SK-N-SH (cell line): ENCODE measurements around the gene VEGFB. TPM values are rescaled to one million over a fixed set of nuclear protein-coding genes. Genes with fewer than 3 reads are reported as not detected.

Source experiments
- CTCF ChIA-PET: fragments of 300-600, 350-600 bp; formaldehyde crosslinking; extraction: SDS; loops from one replicate; lab custom pipeline; 2021; lab: Yijun Ruan, JAX
- POLR2A ChIA-PET: fragments of 350-600 bp; sonication (Branson Sonifier 250); formaldehyde crosslinking; extraction: SDS; loops from one replicate; lab custom pipeline; 2020; ENCODE audit warnings: antibody characterized with exemption, inconsistent platforms; lab: Yijun Ruan, JAX
- DNase-seq: peaks from one replicate; pipeline ENCODE4 v3.0.0; 2012
- H2AFZ ChIP-seq: fragments of 200-600 bp; sonication (generic); 2 replicates; pipeline ENCODE4 v1.8.1; 2016; ENCODE audit warnings: antibody characterized with exemption, mild to moderate bottlenecking, low read depth
- H3F3A ChIP-seq: fragments of 200-600 bp; sonication (generic); replicated peaks from 2 replicates; pipeline ENCODE3; 2016; ENCODE audit warnings: antibody characterized with exemption, mild to moderate bottlenecking; ENCODE audit not compliant: insufficient read depth
- H3K27ac ChIP-seq, 2 experiments: fragments of 200-500 bp in 1 of 2; fragments of 200-600 bp in 1 of 2; sonication (Bioruptor generic) in 1 of 2; sonication (generic), shearing (Covaris generic) in 1 of 2; 2 replicates each; pipeline versions ENCODE4 v1.5.1 to v1.6.1; 2014 to 2016; ENCODE audit warnings: low read depth in 2 of 2, inconsistent platforms in 1 of 2, low read length in 1 of 2, mild to moderate bottlenecking in 1 of 2, mixed read lengths in 1 of 2
- H3K27me3 ChIP-seq: fragments of 200-600 bp; sonication (generic), shearing (Covaris generic); 2 replicates; pipeline ENCODE4 v1.6.1; 2016; ENCODE audit warnings: mixed run types; ENCODE audit not compliant: insufficient read depth
- H3K36me3 ChIP-seq, 2 experiments: fragments of 200-500 bp in 1 of 2; fragments of 200-600 bp in 1 of 2; sonication (Bioruptor generic) in 1 of 2; sonication (generic) in 1 of 2; replicated peaks in 1 of 2; 2 replicates each; pipeline versions ENCODE3 to v1.5.1; 2014 to 2016; ENCODE audit warnings: low read length in 1 of 2, mild to moderate bottlenecking in 1 of 2; ENCODE audit not compliant: insufficient read depth in 2 of 2, control insufficient read depth in 1 of 2
- H3K4me1 ChIP-seq, 2 experiments: fragments of 200-500 bp in 1 of 2; fragments of 200-600 bp in 1 of 2; sonication (Bioruptor generic) in 1 of 2; sonication (generic), shearing (Covaris generic) in 1 of 2; 2 replicates each; pipeline versions ENCODE4 v1.5.1 to v1.6.1; 2014 to 2016; ENCODE audit warnings: low read depth in 1 of 2, low read length in 1 of 2, mixed run types in 1 of 2; ENCODE audit not compliant: insufficient read depth in 2 of 2, control insufficient read depth in 1 of 2
- H3K4me2 ChIP-seq: fragments of 200-600 bp; sonication (generic), shearing (Covaris generic); 2 replicates; pipeline ENCODE4 v1.6.1; 2017; ENCODE audit warnings: mixed run types
- H3K4me3 ChIP-seq, 2 experiments: fragments of 200-500 bp in 1 of 2; fragments of 200-600 bp in 1 of 2; sonication (Bioruptor generic) in 1 of 2; sonication (generic), shearing (Covaris generic) in 1 of 2; 2 replicates each; pipeline versions ENCODE4 v1.5.1 to v1.8.1; 2014 to 2016; ENCODE audit warnings: low read depth in 2 of 2, inconsistent platforms in 1 of 2, low read length in 1 of 2, mild to moderate bottlenecking in 1 of 2, mixed read lengths in 1 of 2, moderate library complexity in 1 of 2
- H3K79me2 ChIP-seq: fragments of 200-600 bp; sonication (generic); 2 replicates; pipeline ENCODE4 v1.8.1; 2017; ENCODE audit warnings: mild to moderate bottlenecking; ENCODE audit not compliant: insufficient read depth
- H3K9ac ChIP-seq: fragments of 200-600 bp; sonication (generic); 2 replicates; pipeline ENCODE4 v1.6.1; 2017; ENCODE audit warnings: mixed run types
- H3K9me2 ChIP-seq: fragments of 200-600 bp; sonication (generic); 2 replicates; pipeline ENCODE4 v1.6.1; 2017; ENCODE audit warnings: mixed run types
- H3K9me3 ChIP-seq: fragments of 200-600 bp; sonication (generic); 2 replicates; pipeline ENCODE4 v1.6.1; 2017; ENCODE audit warnings: mixed run types, mild to moderate bottlenecking, moderate library complexity
- H4K20me1 ChIP-seq: fragments of 200-600 bp; sonication (generic); 2 replicates; pipeline ENCODE4 v1.6.1; 2017; ENCODE audit warnings: mild to moderate bottlenecking, mixed run types; ENCODE audit not compliant: insufficient read depth
- CHD2 ChIP-seq: fragments of 150-350 bp; IDR thresholded peaks from 2 replicates; pipeline ENCODE4 v1.6.1; 2018; ENCODE audit warnings: low read length; ENCODE audit not compliant: partially characterized antibody
- EP300 ChIP-seq, 2 experiments: IDR thresholded peaks; 2 replicates each; pipeline versions ENCODE4 v1.4.0 to v1.6.1; 2012; ENCODE audit warnings: borderline replicate concordance in 1 of 2, low read depth in 1 of 2, low read length in 1 of 2
- FOXM1 ChIP-seq: IDR thresholded peaks from 2 replicates; pipeline ENCODE4 v1.4.0; 2012; ENCODE audit warnings: low read depth, mild to moderate bottlenecking
- GABPA ChIP-seq: IDR thresholded peaks from 2 replicates; pipeline ENCODE4 v1.4.0; 2012; ENCODE audit warnings: low read depth, mild to moderate bottlenecking
- MEF2A ChIP-seq: IDR thresholded peaks from 2 replicates; pipeline ENCODE4 v1.4.0; 2012; ENCODE audit warnings: low read depth, borderline replicate concordance
- PBX3 ChIP-seq: IDR thresholded peaks from 2 replicates; pipeline ENCODE4; 2012
- RAD21 ChIP-seq: IDR thresholded peaks from 2 replicates; pipeline ENCODE4 v1.6.1; 2012; ENCODE audit warnings: mild to moderate bottlenecking, low read length
- SIN3A ChIP-seq: IDR thresholded peaks from 2 replicates; pipeline ENCODE4 v1.6.1; 2012; ENCODE audit warnings: low read depth, mild to moderate bottlenecking, low read length, moderate library complexity, borderline replicate concordance
- SMC3 ChIP-seq: IDR thresholded peaks from 2 replicates; pipeline ENCODE4 v1.6.1; 2012; ENCODE audit warnings: low read depth, low read length, improper control_type of control experiment
- TCF12 ChIP-seq: IDR thresholded peaks from 2 replicates; pipeline ENCODE4 v1.4.0; 2012
- TEAD4 ChIP-seq: IDR thresholded peaks from 2 replicates; pipeline ENCODE4 v1.4.0; 2012; ENCODE audit warnings: mild to moderate bottlenecking, borderline replicate concordance; ENCODE audit not compliant: insufficient read depth
- ZBTB33 ChIP-seq: IDR thresholded peaks from 2 replicates; pipeline ENCODE4 v1.4.0; 2012; ENCODE audit warnings: low read depth, borderline replicate concordance
- WGBS: methylation state at CpG from one replicate; pipeline ENCODE4 v1.1.6; 2017; ENCODE audit warnings: low lambda C conversion rate; 5-methylcytosine and 5-hydroxymethylcytosine counted together
- polyA plus RNA-seq, 3 experiments: library from polyadenylated mRNA; depleted of rRNA; stranded (reverse); fragments of >200 nt; gene quantifications; 2 replicates each; pipeline ENCODE4 v1.2.3, GENCODE V29; 2012

Gene VEGFB
- polyA plus RNA-seq, 1 of the 3 experiments (the other 2 are of a cell fraction), result 29.9 TPM

- DNase-seq, result peak; percentile 39
- Histone ChIP-seq H2AFZ (no peak overlapping the region), H3K79me2 (no peaks in the 10 kb centered on the region; the same call in 1 of the 2 replicates), H3K9ac (no peak overlapping the region), H3K4me2 (no peak overlapping the region), H3K36me3 (peaks cover 10 to 13% of the 10 kb centered on the region in 2 experiments), H3K27ac (no peak overlapping the region), H3K27me3 (no peaks in the 10 kb centered on the region), H3F3A (peaks cover 11% of the 10 kb centered on the region), H3K4me1 (peaks cover 4 to 25% of the 10 kb centered on the region in 2 experiments; a peak in 3 of 4 replicates), H3K4me3 (no peak overlapping the region), H3K9me2 (no peaks in the 10 kb centered on the region), H4K20me1 (peaks cover 4% of the 10 kb centered on the region), H3K9me3 (no peaks in the 10 kb centered on the region)
- CTCF ChIA-PET, result no interaction called here
- POLR2A ChIA-PET, result interaction anchor here (1.1 to 1.7 kb wide), 2 partner anchors 17 to 95 kb away, joined by 3 to 6 read pairs; partner anchors contain the start of genes NUDT22 and TRPT1
- TF ChIP-seq GABPA, result no peak
- 96% methylated on average over 18 of the region's 18 CpGs for WGBS
Observed at GRCh38 chr11:64208796-64209562, 25.4 kb upstream of the VEGFB start.

GRCh38 chr11:64209563-64209843 is 24.9 kb upstream of the VEGFB start:
- Histone ChIP-seq H3F3A (peaks cover 6% of the 10 kb centered on the region), H3K4me1 (peaks cover 0 to 21% of the 10 kb centered on the region in 2 experiments; a peak in 3 of 4 replicates), H3K9ac (no peak overlapping the region), H3K9me3 (no peaks in the 10 kb centered on the region), H3K36me3 (peaks cover 10% of the 10 kb centered on the region in 2 experiments), H3K79me2 (no peaks in the 10 kb centered on the region; the same call in 1 of the 2 replicates), H3K4me3 (no peak overlapping the region), H3K27me3 (no peaks in the 10 kb centered on the region), H4K20me1 (no peaks in the 10 kb centered on the region), H3K27ac (no peak overlapping the region), H3K9me2 (no peaks in the 10 kb centered on the region), H2AFZ (no peak overlapping the region), H3K4me2 (no peak overlapping the region)
- WGBS, result 93% methylated on average over 6 of the region's 8 CpGs
- TF ChIP-seq CHD2 (no peak), SIN3A (no peak), PBX3 (no peak), FOXM1 (no peak), ZBTB33 (no peak), RAD21 (no peak), TEAD4 (no peak), MEF2A (no peak), TCF12 (no peak), SMC3 (no peak), EP300 (IDR thresholded peaks at IDR 0.05; ENCODE audit: borderline replicate concordance in 1 of 2, low read depth in 1 of 2, low read length in 1 of 2) (no peak)
- POLR2A ChIA-PET, result interaction anchor here (1.7 kb wide), 1 partner anchor 17 kb away, joined by 6 read pairs; the partner anchor contains the start of genes NUDT22 and TRPT1
- CTCF ChIA-PET, result no interaction called here
- DNase-seq, result no peak
